ENCODE data around the gene UBE2Z. TPM values are rescaled to one million over a fixed set of nuclear protein-coding genes. Genes with fewer than 3 reads are reported as not detected.

The UBE2Z gene
- polyA plus RNA-seq, 2 donors: 19.0 to 30.9 TPM

- H3K9me3 ChIP-seq (ENCODE audit: control insufficient read depth in 2 of 2, insufficient read depth in 1 of 2, low read depth in 1 of 2, low read length in 1 of 2): no peaks in the 10 kb centered on the region
- H3K36me3 ChIP-seq (ENCODE audit: control insufficient read depth in 2 of 2, insufficient read depth in 2 of 2, low read length in 1 of 2): no peaks in the 10 kb centered on the region
- H3K27me3 ChIP-seq (ENCODE audit: control insufficient read depth in 1 of 2, insufficient read depth in 2 of 2, low read length in 2 of 2): no peaks in the 10 kb centered on the region
- 63 to 66% methylated on average over 5 of the region's 5 CpGs for WGBS, 2 donors
- no peak overlapping the region for H3K27ac ChIP-seq (ENCODE audit: low read depth in 2 of 2, low read length in 1 of 2)
- H3K4me1 ChIP-seq (ENCODE audit: control insufficient read depth in 2 of 2, insufficient read depth in 2 of 2, low read length in 1 of 2): no peaks in the 10 kb centered on the region
- no peak overlapping the region for H3K4me3 ChIP-seq (ENCODE audit: low read depth in 1 of 2, low read length in 2 of 2)
Measured at GRCh38 chr17:48873696-48874443, 34.3 kb upstream of the UBE2Z start.

- no peaks in the 10 kb centered on the region for H3K9me3 ChIP-seq (ENCODE audit: control insufficient read depth in 2 of 2, insufficient read depth in 1 of 2, low read depth in 1 of 2, low read length in 1 of 2)
- no peaks in the 10 kb centered on the region for H3K36me3 ChIP-seq (ENCODE audit: control insufficient read depth in 2 of 2, insufficient read depth in 2 of 2, low read length in 1 of 2)
- no peak overlapping the region for H3K4me3 ChIP-seq (ENCODE audit: low read depth in 1 of 2, low read length in 2 of 2)
- no peaks in the 10 kb centered on the region for H3K4me1 ChIP-seq (ENCODE audit: control insufficient read depth in 2 of 2, insufficient read depth in 2 of 2, low read length in 1 of 2)
- 18 to 25% methylated on average over 12 of the region's 12 CpGs for WGBS, 2 donors
- H3K27me3 ChIP-seq (ENCODE audit: control insufficient read depth in 1 of 2, insufficient read depth in 2 of 2, low read length in 2 of 2): no peaks in the 10 kb centered on the region
- no peak overlapping the region for H3K27ac ChIP-seq (ENCODE audit: low read depth in 2 of 2, low read length in 1 of 2)
Measured at GRCh38 chr17:48878920-48879898, 29.0 kb upstream of the UBE2Z start.

GRCh38 chr17:48882272-48882671, 25.9 kb upstream of the UBE2Z start:
- Histone ChIP-seq H3K4me1 (ENCODE audit: control insufficient read depth in 2 of 2, insufficient read depth in 2 of 2, low read length in 1 of 2) (no peaks in the 10 kb centered on the region), H3K4me3 (ENCODE audit: low read depth in 1 of 2, low read length in 2 of 2) (no peak overlapping the region), H3K9me3 (ENCODE audit: control insufficient read depth in 2 of 2, insufficient read depth in 1 of 2, low read depth in 1 of 2, low read length in 1 of 2) (no peaks in the 10 kb centered on the region), H3K27ac (ENCODE audit: low read depth in 2 of 2, low read length in 1 of 2) (no peak overlapping the region), H3K27me3 (ENCODE audit: control insufficient read depth in 1 of 2, insufficient read depth in 2 of 2, low read length in 2 of 2) (no peaks in the 10 kb centered on the region), H3K36me3 (ENCODE audit: control insufficient read depth in 2 of 2, insufficient read depth in 2 of 2, low read length in 1 of 2) (no peaks in the 10 kb centered on the region)
- 83 to 85% methylated on average over 2 of the region's 2 CpGs for WGBS, 2 donors

GRCh38 chr17:48883171-48883570, 25.0 kb upstream of the UBE2Z start:
- Histone ChIP-seq H3K27ac (ENCODE audit: low read depth in 2 of 2, low read length in 1 of 2) (no peak overlapping the region), H3K36me3 (ENCODE audit: control insufficient read depth in 2 of 2, insufficient read depth in 2 of 2, low read length in 1 of 2) (no peaks in the 10 kb centered on the region), H3K4me1 (ENCODE audit: control insufficient read depth in 2 of 2, insufficient read depth in 2 of 2, low read length in 1 of 2) (no peaks in the 10 kb centered on the region), H3K4me3 (ENCODE audit: low read depth in 1 of 2, low read length in 2 of 2) (no peak overlapping the region), H3K27me3 (ENCODE audit: control insufficient read depth in 1 of 2, insufficient read depth in 2 of 2, low read length in 2 of 2) (no peaks in the 10 kb centered on the region), H3K9me3 (ENCODE audit: control insufficient read depth in 2 of 2, insufficient read depth in 1 of 2, low read depth in 1 of 2, low read length in 1 of 2) (no peaks in the 10 kb centered on the region)
- WGBS, 2 donors: 56 to 59% methylated on average over 10 of the region's 10 CpGs

GRCh38 chr17:48890086-48890485, 18.1 kb upstream of the UBE2Z start:
- H3K27ac ChIP-seq (ENCODE audit: low read depth in 2 of 2, low read length in 1 of 2): no peak overlapping the region
- peaks cover under 1 to 4% of the 10 kb centered on the region in 2 donors for H3K36me3 ChIP-seq (ENCODE audit: control insufficient read depth in 2 of 2, insufficient read depth in 2 of 2, low read length in 1 of 2)
- no peaks in the 10 kb centered on the region for H3K27me3 ChIP-seq (ENCODE audit: control insufficient read depth in 1 of 2, insufficient read depth in 2 of 2, low read length in 2 of 2)
- no peaks in the 10 kb centered on the region for H3K9me3 ChIP-seq (ENCODE audit: control insufficient read depth in 2 of 2, insufficient read depth in 1 of 2, low read depth in 1 of 2, low read length in 1 of 2)
- 91% methylated on average over 2 of the region's 2 CpGs for WGBS, 2 donors
- no peaks in the 10 kb centered on the region for H3K4me1 ChIP-seq (ENCODE audit: control insufficient read depth in 2 of 2, insufficient read depth in 2 of 2, low read length in 1 of 2)
- H3K4me3 ChIP-seq (ENCODE audit: low read depth in 1 of 2, low read length in 2 of 2): no peak overlapping the region

GRCh38 chr17:48892940-48893645, 15.1 kb upstream of the UBE2Z start:
- Histone ChIP-seq H3K4me1 (ENCODE audit: control insufficient read depth in 2 of 2, insufficient read depth in 2 of 2, low read length in 1 of 2) (no peaks in the 10 kb centered on the region), H3K27ac (ENCODE audit: low read depth in 2 of 2, low read length in 1 of 2) (peak overlapping the region; percentile 40 to 89), H3K36me3 (ENCODE audit: control insufficient read depth in 2 of 2, insufficient read depth in 2 of 2, low read length in 1 of 2) (peaks cover 7 to 11% of the 10 kb centered on the region in 2 donors), H3K4me3 (ENCODE audit: low read depth in 1 of 2, low read length in 2 of 2) (peak overlapping the region; percentile 74 to 75), H3K27me3 (ENCODE audit: control insufficient read depth in 1 of 2, insufficient read depth in 2 of 2, low read length in 2 of 2) (no peaks in the 10 kb centered on the region), H3K9me3 (ENCODE audit: control insufficient read depth in 2 of 2, insufficient read depth in 1 of 2, low read depth in 1 of 2, low read length in 1 of 2) (no peaks in the 10 kb centered on the region)
- 1 to 2% methylated on average over 24 of the region's 24 CpGs for WGBS, 2 donors

- H3K27me3 ChIP-seq (ENCODE audit: control insufficient read depth in 1 of 2, insufficient read depth in 2 of 2, low read length in 2 of 2): no peaks in the 10 kb centered on the region
- H3K27ac ChIP-seq (ENCODE audit: low read depth in 2 of 2, low read length in 1 of 2): no peak overlapping the region
- 54 to 61% methylated on average over 5 of the region's 5 CpGs for WGBS, 2 donors
- H3K4me3 ChIP-seq (ENCODE audit: low read depth in 1 of 2, low read length in 2 of 2): peak overlapping the region; percentile 74 to 75
- peaks cover 11 to 12% of the 10 kb centered on the region in 2 donors for H3K36me3 ChIP-seq (ENCODE audit: control insufficient read depth in 2 of 2, insufficient read depth in 2 of 2, low read length in 1 of 2)
- no peaks in the 10 kb centered on the region for H3K9me3 ChIP-seq (ENCODE audit: control insufficient read depth in 2 of 2, insufficient read depth in 1 of 2, low read depth in 1 of 2, low read length in 1 of 2)
- no peaks in the 10 kb centered on the region for H3K4me1 ChIP-seq (ENCODE audit: control insufficient read depth in 2 of 2, insufficient read depth in 2 of 2, low read length in 1 of 2)
Measured at GRCh38 chr17:48893646-48894508, 14.3 kb upstream of the UBE2Z start.

GRCh38 chr17:48894886-48895285, 13.3 kb upstream of the UBE2Z start:
- no peak overlapping the region for H3K27ac ChIP-seq (ENCODE audit: low read depth in 2 of 2, low read length in 1 of 2)
- no peaks in the 10 kb centered on the region for H3K4me1 ChIP-seq (ENCODE audit: control insufficient read depth in 2 of 2, insufficient read depth in 2 of 2, low read length in 1 of 2)
- peaks cover 11 to 12% of the 10 kb centered on the region in 2 donors for H3K36me3 ChIP-seq (ENCODE audit: control insufficient read depth in 2 of 2, insufficient read depth in 2 of 2, low read length in 1 of 2)
- no peak overlapping the region for H3K4me3 ChIP-seq (ENCODE audit: low read depth in 1 of 2, low read length in 2 of 2)
- no peaks in the 10 kb centered on the region for H3K27me3 ChIP-seq (ENCODE audit: control insufficient read depth in 1 of 2, insufficient read depth in 2 of 2, low read length in 2 of 2)
- no peaks in the 10 kb centered on the region for H3K9me3 ChIP-seq (ENCODE audit: control insufficient read depth in 2 of 2, insufficient read depth in 1 of 2, low read depth in 1 of 2, low read length in 1 of 2)
- 63 to 90% methylated on average over 3 of the region's 3 CpGs for WGBS, 2 donors
